ENCODE data around the gene TTN. TPM values are rescaled to one million over a fixed set of nuclear protein-coding genes. Genes with fewer than 3 reads are reported as not detected.

The TTN gene
- total and polyA plus RNA-seq, 2 donors (not counting 1 experiment from before 2014, with no cell fraction given) = 0.14 to 0.33 TPM

DNA sequence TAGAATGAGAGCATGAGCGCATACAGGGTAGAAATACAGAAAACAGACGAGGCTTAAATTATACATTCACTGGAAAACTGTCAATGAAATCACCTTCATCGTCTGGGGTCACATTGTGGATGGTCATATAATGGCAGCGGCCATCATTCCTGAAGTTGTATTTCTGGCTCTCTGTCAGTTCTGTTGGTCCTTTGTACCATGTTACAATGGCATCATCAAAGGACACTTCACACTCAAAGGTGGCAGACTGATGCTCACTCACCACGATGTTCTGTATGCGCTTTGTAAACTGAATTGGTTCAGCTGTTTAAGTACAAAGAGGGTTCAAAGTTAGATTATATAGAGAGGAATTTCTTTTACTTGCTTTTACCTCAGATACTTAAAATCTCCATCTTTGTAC, 104.9 kb downstream of the TTN start:
- Histone ChIP-seq H3K27ac (ENCODE audit: insufficient read depth, low read length) (no peak overlapping the region), H3K79me2 (ENCODE audit: control insufficient read depth, insufficient read depth, low read length) (no peaks in the 10 kb centered on the region), H2AFZ (ENCODE audit: low read length) (no peak overlapping the region), H3K27me3 (ENCODE audit: control insufficient read depth, insufficient read depth, low read length) (no peaks in the 10 kb centered on the region), H3K4me3 (replicated peaks in 1 of 4; ENCODE audit: control extremely low read depth in 1 of 4, insufficient read depth in 1 of 4, low read depth in 3 of 4, low read length in 4 of 4) (no peak overlapping the region), H4K20me1 (ENCODE audit: control insufficient read depth, extremely low read depth, insufficient read depth, low read length) (no peaks in the 10 kb centered on the region), H3K36me3 (ENCODE audit: control insufficient read depth, insufficient read depth, low read length) (no peaks in the 10 kb centered on the region), H3K4me1 (ENCODE audit: control insufficient read depth, extremely low read depth, insufficient read depth, low read length) (no peaks in the 10 kb centered on the region), H3K9me3 (ENCODE audit: control insufficient read depth, insufficient read depth, low read depth, low read length) (no peaks in the 10 kb centered on the region), H3K4me2 (ENCODE audit: extremely low read depth, insufficient read depth, low read length) (no peak overlapping the region), H3K9ac (ENCODE audit: insufficient read depth, low read length) (no peak overlapping the region)
- no peak for DNase-seq (ENCODE audit: low read depth in 2 of 2)
- TF ChIP-seq, protein P1, sequence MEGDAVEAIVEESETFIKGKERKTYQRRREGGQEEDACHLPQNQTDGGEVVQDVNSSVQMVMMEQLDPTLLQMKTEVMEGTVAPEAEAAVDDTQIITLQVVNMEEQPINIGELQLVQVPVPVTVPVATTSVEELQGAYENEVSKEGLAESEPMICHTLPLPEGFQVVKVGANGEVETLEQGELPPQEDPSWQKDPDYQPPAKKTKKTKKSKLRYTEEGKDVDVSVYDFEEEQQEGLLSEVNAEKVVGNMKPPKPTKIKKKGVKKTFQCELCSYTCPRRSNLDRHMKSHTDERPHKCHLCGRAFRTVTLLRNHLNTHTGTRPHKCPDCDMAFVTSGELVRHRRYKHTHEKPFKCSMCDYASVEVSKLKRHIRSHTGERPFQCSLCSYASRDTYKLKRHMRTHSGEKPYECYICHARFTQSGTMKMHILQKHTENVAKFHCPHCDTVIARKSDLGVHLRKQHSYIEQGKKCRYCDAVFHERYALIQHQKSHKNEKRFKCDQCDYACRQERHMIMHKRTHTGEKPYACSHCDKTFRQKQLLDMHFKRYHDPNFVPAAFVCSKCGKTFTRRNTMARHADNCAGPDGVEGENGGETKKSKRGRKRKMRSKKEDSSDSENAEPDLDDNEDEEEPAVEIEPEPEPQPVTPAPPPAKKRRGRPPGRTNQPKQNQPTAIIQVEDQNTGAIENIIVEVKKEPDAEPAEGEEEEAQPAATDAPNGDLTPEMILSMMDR (conservative IDR thresholded peaks at IDR 0.05 in 1 of 2, IDR thresholded peaks at IDR 0.05 in 1 of 2; ENCODE audit: low read depth in 1 of 2, low read length in 2 of 2) = no peak
- no peak for TF ChIP-seq EZH2 (IDR thresholded peaks at IDR 0.05; ENCODE audit: low read length, missing control alignments)

DNA sequence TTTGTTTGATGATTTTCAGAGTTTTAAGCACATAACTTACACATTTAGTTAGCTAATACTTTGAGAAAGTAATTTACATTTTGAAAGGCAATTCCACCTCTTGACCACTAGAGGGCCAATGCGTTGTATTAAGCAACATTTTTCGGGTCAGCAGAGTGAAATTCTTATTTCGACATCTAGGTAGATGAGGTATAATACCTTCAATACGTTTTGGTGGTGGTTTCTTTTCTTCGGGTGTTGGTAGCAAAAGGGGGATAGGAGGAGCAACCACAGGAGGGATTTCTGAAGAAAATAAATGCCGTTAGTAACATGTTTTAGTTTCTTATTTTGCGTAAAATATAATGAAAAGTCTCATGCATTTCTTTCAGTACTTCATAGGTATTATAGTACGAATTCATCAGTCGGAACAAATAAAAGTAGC, 106.3 kb downstream of the TTN start:
- no peaks in the 10 kb centered on the region for H3K27me3 ChIP-seq (ENCODE audit: control insufficient read depth, insufficient read depth, low read length)
- no peak overlapping the region for H3K4me3 ChIP-seq (replicated peaks in 1 of 4; ENCODE audit: control extremely low read depth in 1 of 4, insufficient read depth in 1 of 4, low read depth in 3 of 4, low read length in 4 of 4)
- DNase-seq (ENCODE audit: low read depth in 2 of 2) = peak; percentile 14 to 46
- H3K4me2 ChIP-seq (ENCODE audit: extremely low read depth, insufficient read depth, low read length) = no peak overlapping the region
- H3K9ac ChIP-seq (ENCODE audit: insufficient read depth, low read length) = no peak overlapping the region
- no peaks in the 10 kb centered on the region for H4K20me1 ChIP-seq (ENCODE audit: control insufficient read depth, extremely low read depth, insufficient read depth, low read length)
- no peak overlapping the region for H2AFZ ChIP-seq (ENCODE audit: low read length)
- no peaks in the 10 kb centered on the region for H3K79me2 ChIP-seq (ENCODE audit: control insufficient read depth, insufficient read depth, low read length)
- no peaks in the 10 kb centered on the region for H3K4me1 ChIP-seq (ENCODE audit: control insufficient read depth, extremely low read depth, insufficient read depth, low read length)
- H3K27ac ChIP-seq (ENCODE audit: insufficient read depth, low read length) = no peak overlapping the region
- H3K9me3 ChIP-seq (ENCODE audit: control insufficient read depth, insufficient read depth, low read depth, low read length) = no peaks in the 10 kb centered on the region
- no peak for TF ChIP-seq EZH2 (IDR thresholded peaks at IDR 0.05; ENCODE audit: low read length, missing control alignments)
- TF ChIP-seq, protein P1 (conservative IDR thresholded peaks at IDR 0.05 in 1 of 2, IDR thresholded peaks at IDR 0.05 in 1 of 2; ENCODE audit: low read depth in 1 of 2, low read length in 2 of 2) = peak; percentile 94 to 97
- no peaks in the 10 kb centered on the region for H3K36me3 ChIP-seq (ENCODE audit: control insufficient read depth, insufficient read depth, low read length)

GRCh38 chr2:178700136-178700535, 107.1 kb downstream of the TTN start:
- H3K27ac ChIP-seq (ENCODE audit: insufficient read depth, low read length) = no peak overlapping the region
- H3K36me3 ChIP-seq (ENCODE audit: control insufficient read depth, insufficient read depth, low read length) = no peaks in the 10 kb centered on the region
- peak in 1 of 2 donors; percentile 2 for DNase-seq (ENCODE audit: low read depth in 2 of 2)
- H2AFZ ChIP-seq (ENCODE audit: low read length) = no peak overlapping the region
- no peaks in the 10 kb centered on the region for H3K9me3 ChIP-seq (ENCODE audit: control insufficient read depth, insufficient read depth, low read depth, low read length)
- no peak overlapping the region for H3K9ac ChIP-seq (ENCODE audit: insufficient read depth, low read length)
- H3K4me3 ChIP-seq (replicated peaks in 1 of 4; ENCODE audit: control extremely low read depth in 1 of 4, insufficient read depth in 1 of 4, low read depth in 3 of 4, low read length in 4 of 4) = no peak overlapping the region
- H3K27me3 ChIP-seq (ENCODE audit: control insufficient read depth, insufficient read depth, low read length) = no peaks in the 10 kb centered on the region
- H3K79me2 ChIP-seq (ENCODE audit: control insufficient read depth, insufficient read depth, low read length) = no peaks in the 10 kb centered on the region
- no peak for TF ChIP-seq EZH2 (IDR thresholded peaks at IDR 0.05; ENCODE audit: low read length, missing control alignments)
- TF ChIP-seq, protein P1 (conservative IDR thresholded peaks at IDR 0.05 in 1 of 2, IDR thresholded peaks at IDR 0.05 in 1 of 2; ENCODE audit: low read depth in 1 of 2, low read length in 2 of 2) = no peak
- no peak overlapping the region for H3K4me2 ChIP-seq (ENCODE audit: extremely low read depth, insufficient read depth, low read length)
- no peaks in the 10 kb centered on the region for H4K20me1 ChIP-seq (ENCODE audit: control insufficient read depth, extremely low read depth, insufficient read depth, low read length)
- no peaks in the 10 kb centered on the region for H3K4me1 ChIP-seq (ENCODE audit: control insufficient read depth, extremely low read depth, insufficient read depth, low read length)

Measured in fibroblast of lung (primary cell).